Measurements from ENCODE around the gene STK24.

- TF ChIP-seq CTCF (IDR thresholded peaks at IDR 0.05) (no peak), POLR2A (IDR thresholded peaks at IDR 0.05) (no peak)
These were observed 156.2 kb downstream of the STK24 start for GRCh38 chr13:98420554-98421175.
